ENCODE measurements around the gene CDC14B. TPM values are rescaled to one million over a fixed set of nuclear protein-coding genes. Genes with fewer than 3 reads are reported as not detected.

The CDC14B gene
- total and polyA plus RNA-seq, 2 donors (not counting 1 experiment from before 2014, with no cell fraction given), result 2.8 to 8.5 TPM

DNA sequence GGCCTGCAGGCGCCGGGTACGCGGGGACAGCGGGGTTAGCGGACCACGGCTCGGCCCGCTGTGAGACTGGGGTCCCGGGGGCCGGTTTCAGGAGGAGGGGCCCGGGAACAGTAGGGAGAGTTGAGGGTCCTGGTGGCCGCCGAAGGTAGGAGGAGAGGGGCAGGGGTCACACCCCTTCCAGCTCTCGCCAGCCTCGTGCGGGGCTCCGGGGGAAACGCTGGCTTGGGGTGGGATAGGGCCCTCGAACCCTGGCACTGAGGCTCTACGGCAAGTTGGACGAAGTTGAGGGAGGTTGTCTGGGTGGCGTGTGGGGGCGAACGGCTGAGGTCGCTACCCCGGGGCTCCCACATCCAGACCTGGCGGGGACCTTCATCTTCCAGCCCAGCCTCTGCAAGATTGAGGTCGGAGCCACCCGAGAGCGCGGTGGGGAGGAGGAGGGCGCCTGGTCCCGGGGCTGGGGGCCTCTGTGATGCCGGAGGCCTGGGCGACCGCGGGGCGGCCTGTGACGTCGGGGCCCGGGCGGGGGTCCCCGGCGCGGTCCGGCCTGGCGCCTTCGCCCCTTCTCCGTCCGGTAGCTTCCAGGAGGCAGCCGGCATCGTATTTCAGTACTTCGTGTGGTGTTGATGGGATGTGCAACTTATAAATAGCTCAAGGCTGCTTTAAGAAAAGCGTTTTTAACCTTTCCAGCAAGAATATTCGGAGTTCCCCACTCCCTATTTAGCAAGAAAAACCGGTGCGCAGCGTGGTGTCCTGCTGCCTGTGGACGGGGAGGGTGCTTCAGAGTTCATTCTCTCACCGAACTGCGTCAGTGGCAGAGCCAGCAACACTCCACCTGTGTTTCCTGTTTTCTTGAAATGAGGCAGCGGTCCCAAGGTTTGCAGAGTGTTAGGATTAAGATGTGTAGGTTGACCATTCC lies 168.8 kb downstream of the CDC14B start:
- H3K4me1 Mint-ChIP-seq, result peaks cover 14% of the 10 kb centered on the region
- no peak for TF ChIP-seq EZH2 (IDR thresholded peaks at IDR 0.05; ENCODE audit: borderline replicate concordance, insufficient read depth, low read depth, low read length, poor library complexity, severe bottlenecking)
- no peak for TF ChIP-seq CTCF (IDR thresholded peaks at IDR 0.05)
- Histone ChIP-seq H3K79me2 (ENCODE audit: control insufficient read depth, insufficient read depth, low read length) (peaks cover 10% of the 10 kb centered on the region), H3K4me3 (ENCODE audit: control extremely low read depth in 1 of 5, extremely low read depth in 1 of 5, insufficient read depth in 1 of 5, low read depth in 2 of 5, low read length in 4 of 5) (peak overlapping the region; percentile 57 to 74 (median 62)), H3K9me3 (ENCODE audit: control extremely low read depth in 1 of 3, control insufficient read depth in 2 of 3, insufficient read depth in 1 of 3, low read length in 2 of 3) (no peaks in the 10 kb centered on the region), H2AFZ (ENCODE audit: insufficient read depth, low read depth, low read length, poor library complexity, severe bottlenecking) (peak overlapping the region; percentile 73), H3K9ac (ENCODE audit: low read length) (peak overlapping the region; percentile 66), H3K27ac (ENCODE audit: low read length in 2 of 2) (no peak overlapping the region), H3K36me3 (replicated peaks in 1 of 2; ENCODE audit: control extremely low read depth in 1 of 2, control insufficient read depth in 1 of 2, extremely low read depth in 1 of 2, insufficient read depth in 2 of 2, low read length in 1 of 2) (no peaks in the 10 kb centered on the region), H4K20me1 (ENCODE audit: control insufficient read depth, insufficient read depth, low read length, poor library complexity, severe bottlenecking) (peaks cover 5% of the 10 kb centered on the region), H3K27me3 (replicated peaks in 1 of 4; ENCODE audit: control extremely low read depth in 1 of 4, control insufficient read depth in 3 of 4, insufficient read depth in 4 of 4, low read length in 3 of 4) (peaks cover 0 to 8% (median 0%) of the 10 kb centered on the region in 4 experiments), H3K4me2 (replicated peaks; ENCODE audit: low read depth, low read length, poor library complexity, severe bottlenecking) (peak overlapping the region; percentile 91), H3K4me1 (ENCODE audit: control insufficient read depth in 2 of 2, insufficient read depth in 2 of 2, low read length in 2 of 2) (peaks cover 12 to 13% of the 10 kb centered on the region in 2 donors)
- DNase-seq (peak; percentile 51), ATAC-seq (ENCODE audit: low read depth) (no peak)
- H3K27me3 Mint-ChIP-seq, result peaks cover 7% of the 10 kb centered on the region
- WGBS (ENCODE audit: insufficient coverage), result 3% methylated on average over 54 of the region's 63 CpGs
- peak overlapping the region; percentile 69 for H3K27ac Mint-ChIP-seq
- CTCF ChIA-PET, result interaction anchor here (1.0 to 1.8 kb wide), 7 partner anchors 19 to 124 kb away, joined by 3 to 19 read pairs (median 4); no protein-coding TSS in a partner anchor
- H3K4me3 Mint-ChIP-seq, result peak overlapping the region; percentile 94
- POLR2A ChIA-PET, result interaction anchor here (1.0 to 1.4 kb wide), 3 partner anchors 17 to 37 kb away, joined by 3 to 4 read pairs (median 3); no protein-coding TSS in a partner anchor
- H3K9me3 Mint-ChIP-seq (ENCODE audit: insufficient read depth), result no peaks in the 10 kb centered on the region
- intact Hi-C loops (cut with micrococcal nuclease), result loop anchor here (1.0 kb wide), 3 partner anchors 33 to 124 kb away; partner anchors contain the start of gene ZNF367

Other genes with a start within 250 kb of the CDC14B start
- 13.6 and 16.2 TPM in 2 replicates for gene SLC35D2, start 236.1 kb downstream of the CDC14B start, total RNA-seq
- 3.9 and 5.1 TPM in 2 replicates for gene SLC35D2, start 236.1 kb downstream of the CDC14B start, polyA plus RNA-seq
- gene ZNF367, start 201.5 kb downstream of the CDC14B start, total RNA-seq, result 1.7 and 2.2 TPM in 2 replicates
- gene ZNF367, start 201.5 kb downstream of the CDC14B start, polyA plus RNA-seq, result 1.3 and 4.9 TPM in 2 replicates
- 14.1 and 15.0 TPM in 2 replicates for gene HABP4, start 169.7 kb downstream of the CDC14B start, total RNA-seq
- gene HABP4, start 169.7 kb downstream of the CDC14B start, polyA plus RNA-seq, result 3.3 and 4.1 TPM in 2 replicates
- gene PRXL2C, start 35.5 kb upstream of the CDC14B start, total RNA-seq, result 16.1 and 16.6 TPM in 2 replicates
- gene PRXL2C, start 35.5 kb upstream of the CDC14B start, polyA plus RNA-seq, result 10.9 and 15.8 TPM in 2 replicates
- 22.5 and 26.1 TPM in 2 replicates for gene ZNF510, start 158.2 kb upstream of the CDC14B start, total RNA-seq
- gene ZNF510, start 158.2 kb upstream of the CDC14B start, polyA plus RNA-seq, result 5.3 and 5.5 TPM in 2 replicates
- 14.6 and 16.3 TPM in 2 replicates for gene ZNF782, start 234.7 kb upstream of the CDC14B start, total RNA-seq
- 1.7 and 2.7 TPM in 2 replicates for gene ZNF782, start 234.7 kb upstream of the CDC14B start, polyA plus RNA-seq

Measured in B cell (primary cell).